Right lobe of liver (tissue), 4 donors: Measurements from ENCODE around the gene DZIP1.

Experiments used
- CTCF ChIP-seq, 4 donors: fragments of 200-600 bp in 3 of 4; fragments of 450-650 bp in 1 of 4; IDR thresholded peaks; one replicate each; pipeline versions ENCODE4 v1.5.1 to v1.8.0; 2016 to 2022; ENCODE audit warnings: antibody characterized with exemption in 4 of 4, mild to moderate bottlenecking in 2 of 4
- POLR2A ChIP-seq: fragments of 450-650 bp; IDR thresholded peaks from one replicate; pipeline ENCODE4 v1.6.1; 2017; ENCODE audit warnings: antibody characterized with exemption, mild to moderate bottlenecking
- donor health status: DM: no; HTN: no; CAD: no.
- donor health status: DM: no; HTN: no; CAD: no.
- donor health status: DM: no; HTN: yes; CAD: no.

- no peak for TF ChIP-seq CTCF (IDR thresholded peaks at IDR 0.05)
- TF ChIP-seq POLR2A = no peak
Measured at GRCh38 chr13:95615539-95615938, 29.0 kb downstream of the DZIP1 start.
